HEK293T (cell line): Measurements from ENCODE around the gene PITPNC1.

Experiments
- BHLHE40 ChIP-seq: fragments of 450-650 bp; IDR thresholded peaks from 2 replicates; pipeline ENCODE4 v1.6.1; 2016; ENCODE audit warnings: mild to moderate bottlenecking, moderate library complexity, borderline replicate concordance
- SP1 ChIP-seq: fragments of 450-650 bp; IDR thresholded peaks from 2 replicates; pipeline ENCODE4 v1.6.1; 2017
- SUZ12 ChIP-seq: fragments of 450-650 bp; IDR thresholded peaks from 2 replicates; pipeline ENCODE4 v1.6.1; 2016; ENCODE audit warnings: mild to moderate bottlenecking

GRCh38 chr17:67401106-67401505, 24.0 kb downstream of the PITPNC1 start:
- TF ChIP-seq BHLHE40 (no peak), SP1 (no peak), SUZ12 (no peak)
